HG02610 (cell line): ENCODE data around the gene UBE2V1.
"Not testable (repeated sequence)": the region's sequence is repeated elsewhere in the genome, so short reads cannot be mapped to it uniquely, and the experiment has no call there.

ENCODE experiments used
- ATAC-seq: cut with Tn5 transposase; IDR thresholded peaks from one replicate; pipeline ENCODE4 v1.9.1; 2021; ENCODE audit warnings: mild to moderate bottlenecking, moderate library complexity; ENCODE audit not compliant: unreplicated experiment

UBE2V1 gene

GRCh38 chr20:50138120-50138478 lies 25.1 kb upstream of the UBE2V1 start:
- no peak for ATAC-seq

DNA sequence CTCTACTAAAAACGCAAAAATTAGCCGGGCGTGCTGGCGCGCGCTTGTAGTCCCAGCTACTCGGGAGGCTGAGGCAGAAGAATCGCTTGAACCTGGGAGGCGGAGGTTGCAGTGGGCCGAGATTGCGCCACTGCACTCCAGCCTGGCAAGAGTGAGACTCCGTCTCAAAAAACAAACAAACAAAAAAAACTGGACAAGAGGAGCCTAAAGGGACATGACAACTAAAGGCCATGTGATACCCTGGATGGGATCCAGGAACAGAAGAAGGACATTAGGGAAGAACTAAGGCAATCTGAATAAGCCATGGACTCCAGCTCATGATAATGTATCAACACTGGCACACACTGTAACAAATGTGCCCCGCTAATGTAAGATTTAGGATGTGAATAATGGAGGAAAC lies 24.8 kb upstream of the UBE2V1 start:
- not testable (repeated sequence) for ATAC-seq

DNA sequence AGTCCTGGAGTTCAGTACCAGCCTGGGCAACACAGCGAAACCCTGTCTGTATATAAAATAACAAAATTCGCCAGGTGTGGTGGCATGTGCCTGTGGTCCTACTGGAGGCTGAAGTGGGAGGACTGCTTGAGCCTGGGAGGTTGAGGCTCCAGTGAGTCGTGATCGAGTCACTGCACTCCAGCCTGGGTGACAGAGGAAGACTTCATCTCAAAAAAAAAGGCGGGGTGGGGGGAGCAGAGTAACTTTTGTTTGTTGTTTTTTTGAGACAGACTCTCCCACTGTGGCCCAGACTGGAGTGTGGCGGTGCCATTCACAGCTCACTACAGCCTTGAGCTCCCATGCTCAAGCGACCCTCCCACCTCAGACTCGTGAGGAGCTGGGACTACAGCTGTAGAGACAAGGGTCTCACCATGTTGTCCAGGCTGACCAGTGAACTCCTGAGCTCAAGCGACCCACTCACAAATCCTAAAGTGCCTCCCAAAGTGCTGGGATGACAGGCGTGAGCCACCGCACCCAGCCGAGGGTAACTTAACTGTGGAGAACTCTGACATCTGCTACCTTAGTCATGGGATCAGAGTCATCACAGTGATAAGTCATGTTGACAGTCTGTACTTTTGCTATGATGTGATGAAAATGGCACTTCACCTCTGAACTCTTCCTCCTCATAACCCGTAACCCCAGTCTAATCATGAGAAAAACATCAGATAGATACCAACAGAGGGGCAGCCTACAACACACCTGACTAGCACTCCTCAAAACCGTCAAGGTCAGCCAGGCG lies 24.1 kb upstream of the UBE2V1 start:
- ATAC-seq, result no peak

GRCh38 chr20:50135157-50135556 lies 22.2 kb upstream of the UBE2V1 start:
- ATAC-seq, result not testable (repeated sequence)

DNA sequence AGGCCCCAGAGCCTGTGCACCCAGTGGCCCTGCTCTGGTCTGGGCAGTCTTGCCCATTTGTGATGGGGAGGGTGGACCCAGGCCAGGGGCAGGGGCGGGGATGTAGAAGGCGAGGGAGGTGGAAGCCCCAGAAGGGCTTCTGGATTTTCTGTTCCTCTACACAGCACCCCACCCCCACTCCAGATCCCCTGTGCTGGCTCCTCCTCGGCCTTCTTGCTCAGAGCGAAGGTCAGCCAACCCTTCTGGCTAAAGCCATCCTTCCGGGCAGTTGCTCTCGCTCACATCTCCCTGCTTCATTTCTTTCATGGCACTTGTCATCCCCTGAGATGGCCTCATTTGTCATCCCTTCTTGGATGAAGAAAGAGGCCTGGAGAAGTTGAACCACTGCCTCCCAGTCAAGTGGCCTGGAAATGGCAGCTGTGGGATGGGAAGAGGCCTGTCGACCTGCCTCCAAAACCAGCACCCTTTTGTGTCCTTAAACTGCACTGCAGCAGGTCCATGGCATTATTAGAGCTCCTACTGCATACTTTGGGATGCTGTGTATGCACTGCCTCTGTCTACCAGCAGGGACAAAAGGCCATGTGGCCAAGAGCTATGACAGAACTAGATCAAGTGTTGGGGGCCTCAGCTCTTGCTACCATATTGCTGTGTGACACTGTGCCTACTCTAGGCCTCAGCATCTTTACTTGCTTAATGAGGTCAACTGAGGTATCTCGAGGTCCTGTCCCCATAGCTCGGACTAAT lies 20.7 kb upstream of the UBE2V1 start:
- no peak for ATAC-seq

- ATAC-seq, result no peak
Observed at GRCh38 chr20:50133041-50133440, 20.1 kb upstream of the UBE2V1 start.

DNA sequence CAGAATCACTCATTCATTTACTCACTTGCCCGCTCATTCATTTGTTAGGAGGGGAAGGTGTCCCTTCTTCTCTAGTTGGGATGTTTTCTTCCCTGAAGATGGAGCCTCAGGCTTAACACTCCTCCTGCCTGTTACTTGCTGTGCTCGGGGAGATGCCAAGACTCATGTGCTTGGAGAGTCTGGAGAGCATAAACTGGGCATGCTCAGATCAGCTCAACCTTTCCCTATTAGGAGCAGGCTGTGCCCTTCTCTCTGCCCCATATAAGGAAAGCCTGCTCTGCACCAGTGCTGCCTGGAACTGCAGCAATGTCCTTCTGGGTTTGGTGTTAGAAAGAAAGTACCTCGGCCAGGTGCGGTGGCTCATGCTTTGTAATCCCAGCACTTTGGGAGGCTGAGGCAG lies 18.0 kb upstream of the UBE2V1 start:
- ATAC-seq, result no peak

GRCh38 chr20:50130356-50130723 lies 17.4 kb upstream of the UBE2V1 start:
- no peak for ATAC-seq

GRCh38 chr20:50129662-50130355 lies 16.9 kb upstream of the UBE2V1 start:
- no peak for ATAC-seq

DNA sequence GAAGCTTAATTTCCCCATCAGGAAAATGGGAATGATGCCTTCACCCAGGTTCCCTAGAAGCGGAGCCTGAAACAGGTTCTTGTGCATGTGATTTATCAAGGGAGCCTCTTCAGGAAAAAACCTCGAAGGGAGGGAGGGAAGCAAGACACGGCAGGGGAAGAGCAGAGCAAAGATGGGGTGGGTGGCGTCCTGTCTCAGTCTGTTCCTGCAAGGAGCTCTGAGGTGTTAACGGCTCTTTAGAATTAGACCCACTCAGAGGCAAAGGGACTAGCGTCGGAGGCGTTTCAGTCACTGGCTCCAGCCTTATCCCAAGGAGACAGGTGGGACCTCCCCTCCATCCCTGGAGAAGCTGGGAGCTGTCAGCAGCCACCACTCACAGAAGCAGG lies 15.6 kb upstream of the UBE2V1 start:
- ATAC-seq, result no peak

DNA sequence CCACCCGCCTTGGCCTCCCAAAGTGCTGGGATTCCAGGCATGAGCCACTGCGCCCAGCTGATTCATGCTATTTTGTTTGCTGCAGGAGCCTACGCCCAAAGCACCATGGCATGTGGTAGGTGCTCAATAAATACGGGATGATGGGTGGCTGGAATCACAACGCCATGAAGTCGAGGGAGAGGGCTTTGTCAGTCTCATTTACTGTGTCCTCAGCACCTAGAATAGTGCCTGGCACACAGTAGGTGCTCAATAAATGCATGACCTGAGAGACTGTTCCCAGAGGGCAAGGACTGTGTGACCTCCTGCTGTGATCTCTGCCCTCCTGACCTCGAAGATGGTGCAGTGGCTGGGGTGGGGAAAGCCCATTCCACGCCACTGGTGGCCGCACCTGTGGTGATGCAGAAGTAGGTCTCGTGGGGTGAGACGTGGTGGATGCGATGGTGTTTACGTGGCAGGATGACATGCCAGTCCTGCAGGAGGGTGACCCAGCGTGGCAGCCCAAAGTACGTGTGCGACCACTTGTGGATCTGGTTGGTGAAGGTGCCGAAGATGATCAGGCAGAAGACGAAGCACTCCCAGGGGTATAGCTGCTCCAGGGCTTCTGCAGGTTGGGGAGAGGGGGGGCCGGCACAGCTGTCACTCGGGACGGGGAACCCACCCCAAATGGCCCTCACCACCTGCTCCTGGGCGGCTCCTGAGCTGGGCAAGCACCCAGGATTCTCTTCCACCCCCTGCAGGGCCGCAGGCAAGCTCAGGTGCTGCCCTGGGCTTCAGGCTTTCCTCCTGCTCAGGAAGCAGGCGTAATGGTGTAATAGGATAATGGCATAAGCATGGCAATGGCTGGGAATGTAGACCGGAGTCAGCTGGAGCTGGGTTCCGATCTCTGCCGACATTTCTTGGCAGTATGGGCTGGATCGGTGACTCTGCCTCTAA lies 14.9 kb upstream of the UBE2V1 start:
- ATAC-seq, result no peak

DNA sequence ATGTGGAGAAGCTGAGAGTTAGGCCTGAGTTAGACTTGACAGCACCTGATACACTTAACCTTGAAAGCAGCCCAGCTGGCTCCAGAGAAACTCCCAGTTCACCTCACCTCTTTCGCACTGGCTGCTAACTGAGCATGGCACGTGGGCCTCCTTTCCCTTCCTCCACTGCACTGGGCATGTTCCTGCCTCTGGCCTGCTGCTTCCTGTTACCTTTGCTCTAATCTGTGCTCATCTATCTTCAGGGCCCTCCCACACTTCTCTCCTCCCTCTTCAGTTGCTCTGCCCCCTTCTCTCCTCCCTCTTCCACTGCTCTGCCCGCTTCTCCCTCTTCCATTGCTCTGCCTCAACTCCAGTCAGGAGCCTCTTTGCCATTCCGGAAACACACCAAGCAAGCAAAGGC lies 13.7 kb upstream of the UBE2V1 start:
- no peak for ATAC-seq

- no peak for ATAC-seq
Observed at GRCh38 chr20:50125279-50125678, 12.3 kb upstream of the UBE2V1 start.

- ATAC-seq, result no peak
Observed at GRCh38 chr20:50124496-50124895, 11.5 kb upstream of the UBE2V1 start.

DNA sequence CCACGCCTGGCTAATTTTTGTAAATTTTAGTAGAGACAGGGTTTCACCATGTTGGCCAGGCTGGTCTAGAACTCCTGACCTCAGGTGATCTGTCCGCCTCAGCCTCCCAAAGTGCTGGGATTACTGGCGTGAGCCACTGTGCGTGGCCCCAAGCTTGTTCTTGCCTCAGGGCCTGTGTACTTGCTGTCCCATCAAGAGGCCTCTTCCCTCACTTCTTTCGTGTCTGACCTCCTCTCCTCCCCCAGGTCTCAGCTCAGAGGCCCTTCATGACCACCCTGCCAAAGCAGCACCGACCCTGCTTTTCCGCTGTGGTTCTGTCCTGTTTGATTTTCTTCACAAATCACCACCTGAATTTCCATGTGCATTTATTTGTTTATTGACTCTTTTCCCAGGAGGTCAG lies 10.5 kb upstream of the UBE2V1 start:
- no peak for ATAC-seq

DNA sequence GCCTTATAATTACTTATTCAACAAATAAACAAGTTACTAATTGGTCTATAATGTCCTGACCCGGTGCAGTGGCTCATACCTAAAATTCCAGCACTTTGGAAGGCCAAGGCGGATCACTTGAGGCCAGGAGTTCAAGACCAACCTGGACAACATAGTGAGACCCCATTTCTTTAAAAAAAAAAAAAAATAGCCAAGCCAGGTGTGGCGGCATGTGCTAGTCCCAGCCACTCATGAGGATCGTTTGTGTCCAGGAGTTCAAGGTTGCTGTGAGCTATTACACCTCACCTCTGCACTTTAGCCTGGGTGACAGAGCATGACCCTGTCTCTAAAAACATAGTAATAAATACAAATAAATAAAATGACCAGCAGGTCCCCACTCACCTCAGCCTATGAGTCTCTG lies 9.8 kb upstream of the UBE2V1 start:
- ATAC-seq, result no peak

DNA sequence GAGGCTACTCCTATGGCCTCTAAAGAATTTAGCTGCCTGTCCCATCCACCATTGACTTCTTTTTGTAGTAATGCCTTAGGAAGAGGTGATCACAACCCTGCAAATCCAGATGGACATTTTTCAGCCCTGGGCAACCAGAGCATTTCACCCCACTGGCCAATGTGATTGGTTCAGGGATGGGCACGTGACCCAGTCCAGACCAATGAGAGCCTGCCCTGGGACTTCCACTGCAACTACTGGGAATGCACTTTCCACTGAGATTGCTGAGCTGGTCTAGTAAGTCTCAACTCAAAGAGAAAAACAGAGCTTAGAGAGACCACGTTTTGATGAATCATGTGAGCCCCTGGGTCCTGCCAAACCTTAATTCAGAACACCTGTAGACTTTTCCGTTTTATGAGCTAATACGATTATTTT lies 8.9 kb upstream of the UBE2V1 start:
- ATAC-seq, result no peak

DNA sequence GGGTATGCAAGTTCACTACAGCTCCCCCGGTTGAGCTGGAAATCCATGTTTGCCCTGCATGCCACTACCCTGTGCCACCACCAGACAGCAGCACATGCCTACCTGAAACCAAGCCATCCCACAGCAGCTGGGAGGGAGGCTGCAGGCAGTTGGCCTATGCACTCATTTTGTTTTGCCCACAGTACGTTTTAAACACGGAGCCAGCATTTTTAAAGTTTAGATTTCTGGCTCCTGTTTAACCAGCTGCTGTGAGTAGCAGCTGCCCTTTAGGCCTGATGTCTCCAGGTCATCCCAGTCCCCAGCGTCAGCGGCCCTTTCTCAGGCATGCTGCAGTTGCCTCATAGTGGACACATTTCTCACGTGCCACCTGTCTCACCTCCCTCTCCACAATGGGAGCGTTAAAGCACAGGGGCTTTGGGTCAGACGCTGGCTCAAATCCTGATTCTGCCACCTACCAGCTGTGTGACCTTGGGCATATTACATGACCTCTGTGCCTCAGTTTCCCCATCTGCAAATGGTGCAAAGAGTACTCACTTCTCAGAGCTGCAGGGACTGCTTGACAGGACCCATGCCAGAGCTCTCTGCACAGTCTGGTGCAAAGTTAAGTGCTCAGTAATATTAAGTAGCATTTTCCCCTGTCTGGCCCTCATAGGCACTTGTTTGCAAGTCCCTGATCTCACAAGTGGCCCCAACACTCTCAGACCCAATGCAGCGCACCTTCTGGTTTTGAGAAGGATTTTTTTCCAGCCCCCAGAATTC lies 8.2 kb upstream of the UBE2V1 start:
- ATAC-seq, result no peak

DNA sequence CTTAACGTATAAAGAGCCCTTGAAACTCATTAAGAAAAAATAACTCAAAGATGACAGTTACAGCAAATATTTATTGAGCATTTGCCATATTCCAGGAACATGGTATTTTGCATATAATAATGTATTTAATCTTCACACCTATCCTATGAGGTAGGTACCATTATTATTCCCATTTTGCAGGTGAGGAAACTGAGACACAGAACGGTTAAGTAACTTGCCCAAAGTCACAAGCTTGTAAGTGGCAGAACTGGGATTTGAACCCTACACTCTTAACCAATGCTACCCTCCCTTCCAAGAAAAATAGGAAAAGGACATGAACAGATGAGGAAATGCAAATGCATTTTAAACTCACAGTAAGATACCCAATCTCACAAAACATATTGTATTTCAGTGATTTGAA lies 5.3 kb upstream of the UBE2V1 start:
- no peak for ATAC-seq

DNA sequence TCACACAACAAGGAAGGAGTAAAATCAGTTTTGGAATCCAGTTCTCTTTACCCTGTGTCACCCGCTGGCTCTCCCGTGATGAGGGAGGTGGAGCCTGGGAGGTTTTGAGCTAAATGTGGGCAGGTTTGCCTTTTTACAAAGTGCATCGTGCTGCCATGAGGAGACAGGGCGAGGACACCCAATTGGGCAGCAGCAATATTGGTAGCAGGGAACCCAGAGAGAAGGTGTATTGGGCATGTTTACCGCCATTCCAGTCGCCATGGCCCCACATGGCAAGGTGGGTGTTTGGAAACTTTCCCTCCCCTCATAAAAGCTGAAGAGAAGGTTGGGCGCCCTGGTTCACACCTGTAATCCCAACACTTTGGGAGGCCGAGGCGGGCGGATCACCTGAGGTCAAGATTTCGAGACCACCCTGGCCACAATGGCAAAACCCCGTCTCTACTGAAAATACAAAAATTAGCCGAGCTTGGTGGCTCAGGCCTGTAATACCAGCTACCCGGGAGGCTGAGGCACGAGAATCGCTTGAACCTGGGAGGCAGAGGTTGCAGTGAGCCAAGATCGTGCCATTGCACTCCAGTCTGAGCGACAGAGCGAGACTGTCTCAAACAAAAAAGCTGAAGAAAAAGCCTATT lies 3.5 kb upstream of the UBE2V1 start:
- ATAC-seq, result no peak
